HEK293 (cell line): ENCODE data around the gene DLGAP4.

Experiments used
- FEZF1 ChIP-seq: fragments of 450-650 bp; formaldehyde crosslinking; IDR thresholded peaks from 2 replicates; pipeline ENCODE4 v1.5.1; 2016; ENCODE audit warnings: missing biosample characterization, missing genetic modification characterization
- IKZF3 ChIP-seq: fragments of 450-650 bp; IDR thresholded peaks from 2 replicates; pipeline ENCODE4 v1.5.0; 2018; ENCODE audit warnings: missing biosample characterization, mild to moderate bottlenecking, missing genetic modification characterization, moderate library complexity
- KLF10 ChIP-seq: fragments of 450-650 bp; IDR thresholded peaks from 2 replicates; pipeline ENCODE4 v1.5.1; 2018; ENCODE audit warnings: missing biosample characterization, mild to moderate bottlenecking, missing genetic modification characterization
- KLF8 ChIP-seq: fragments of 450-650 bp; formaldehyde crosslinking; IDR thresholded peaks from 2 replicates; pipeline ENCODE4 v1.5.1; 2016; ENCODE audit warnings: missing biosample characterization, missing genetic modification characterization
- OSR2 ChIP-seq: fragments of 450-650 bp; formaldehyde crosslinking; IDR thresholded peaks from 2 replicates; pipeline ENCODE4 v1.5.1; 2016; ENCODE audit warnings: missing biosample characterization, missing genetic modification characterization
- SCRT2 ChIP-seq: fragments of 450-650 bp; formaldehyde crosslinking; IDR thresholded peaks from 2 replicates; pipeline ENCODE4 v1.5.1; 2016; ENCODE audit warnings: missing biosample characterization, missing genetic modification characterization
- WT1 ChIP-seq: fragments of 450-650 bp; formaldehyde crosslinking; IDR thresholded peaks from 2 replicates; pipeline ENCODE4 v1.5.1; 2016; ENCODE audit warnings: missing biosample characterization, missing genetic modification characterization
- ZFHX2 ChIP-seq: fragments of 450-650 bp; formaldehyde crosslinking; conservative IDR thresholded peaks from 2 replicates; pipeline ENCODE4 v1.5.1; 2016; ENCODE audit warnings: missing biosample characterization, missing genetic modification characterization
- ZNF132 ChIP-seq: fragments of 450-650 bp; formaldehyde crosslinking; IDR thresholded peaks from 2 replicates; pipeline ENCODE4 v1.5.1; 2017; ENCODE audit warnings: missing biosample characterization, missing genetic modification characterization, borderline replicate concordance
- ZNF16 ChIP-seq: fragments of 450-650 bp; formaldehyde crosslinking; IDR thresholded peaks from 2 replicates; pipeline ENCODE4 v1.5.1; 2016; ENCODE audit warnings: low read depth, missing biosample characterization, missing genetic modification characterization
- ZNF184 ChIP-seq: fragments of 450-650 bp; IDR thresholded peaks from 2 replicates; pipeline ENCODE4 v1.5.1; 2018; ENCODE audit warnings: missing biosample characterization, mild to moderate bottlenecking, missing genetic modification characterization
- ZNF202 ChIP-seq: fragments of 450-650 bp; formaldehyde crosslinking; IDR thresholded peaks from 2 replicates; pipeline ENCODE4 v1.5.1; 2016; ENCODE audit warnings: missing biosample characterization, missing genetic modification characterization, borderline replicate concordance
- ZNF211 ChIP-seq: fragments of 450-650 bp; formaldehyde crosslinking; IDR thresholded peaks from 2 replicates; pipeline ENCODE4 v1.5.1; 2016; ENCODE audit warnings: low read depth, missing biosample characterization, missing genetic modification characterization
- ZNF24 ChIP-seq: fragments of 450-650 bp; formaldehyde crosslinking; IDR thresholded peaks from 2 replicates; pipeline ENCODE4 v1.5.1; 2016; ENCODE audit warnings: missing biosample characterization, missing genetic modification characterization
- ZNF274 ChIP-seq, 2 experiments: fragments of 200-500 bp in 1 of 2; fragments of 450-650 bp in 1 of 2; sonication (Bioruptor generic) in 1 of 2; formaldehyde crosslinking in 1 of 2; IDR thresholded peaks; 2 replicates each; pipeline versions ENCODE4 v1.5.1 to v1.6.1; 2014 to 2016; ENCODE audit warnings: borderline replicate concordance in 1 of 2, inconsistent platforms in 1 of 2, low read length in 1 of 2, missing biosample characterization in 1 of 2, missing genetic modification characterization in 1 of 2
- ZNF335 ChIP-seq: fragments of 450-650 bp; formaldehyde crosslinking; conservative IDR thresholded peaks from 2 replicates; pipeline ENCODE4 v1.5.1; 2016; ENCODE audit warnings: missing biosample characterization, missing genetic modification characterization
- ZNF433 ChIP-seq: fragments of 450-650 bp; formaldehyde crosslinking; IDR thresholded peaks from 2 replicates; pipeline ENCODE4 v1.5.1; 2016; ENCODE audit warnings: missing biosample characterization, missing genetic modification characterization, low read depth
- ZNF549 ChIP-seq: fragments of 450-650 bp; IDR thresholded peaks from 2 replicates; pipeline ENCODE4 v1.5.1; 2018; ENCODE audit warnings: missing biosample characterization, missing genetic modification characterization, mild to moderate bottlenecking, inconsistent platforms, moderate library complexity
- ZNF610 ChIP-seq: fragments of 450-650 bp; formaldehyde crosslinking; IDR thresholded peaks from 2 replicates; pipeline ENCODE4 v1.5.1; 2016; ENCODE audit warnings: missing biosample characterization, missing genetic modification characterization, borderline replicate concordance
- ZNF707 ChIP-seq: fragments of 450-650 bp; formaldehyde crosslinking; IDR thresholded peaks from 2 replicates; pipeline ENCODE4 v1.5.1; 2016; ENCODE audit warnings: missing biosample characterization, missing genetic modification characterization
- ZNF768 ChIP-seq: fragments of 450-650 bp; formaldehyde crosslinking; IDR thresholded peaks from 2 replicates; pipeline ENCODE4 v1.5.1; 2018; ENCODE audit warnings: missing biosample characterization, mild to moderate bottlenecking, missing genetic modification characterization
- TF ChIP-seq, protein P1 (sequence below): fragments of 450-650 bp; formaldehyde crosslinking; IDR thresholded peaks from 2 replicates; pipeline ENCODE4 v1.5.1; 2016; ENCODE audit warnings: missing biosample characterization, missing genetic modification characterization, borderline replicate concordance
- TF ChIP-seq, protein P2 (sequence below): fragments of 450-650 bp; formaldehyde crosslinking; IDR thresholded peaks from 2 replicates; pipeline ENCODE4 v1.5.1; 2017; ENCODE audit warnings: missing biosample characterization, missing genetic modification characterization
- TF ChIP-seq, protein P3 (sequence below): fragments of 450-650 bp; formaldehyde crosslinking; IDR thresholded peaks from 2 replicates; pipeline ENCODE4 v1.5.1; 2016; ENCODE audit warnings: missing biosample characterization, missing genetic modification characterization
- TF ChIP-seq, protein P4 (sequence below): fragments of 450-650 bp; formaldehyde crosslinking; IDR thresholded peaks from 2 replicates; pipeline ENCODE4 v1.5.1; 2016; ENCODE audit warnings: missing biosample characterization, missing genetic modification characterization, borderline replicate concordance
- TF ChIP-seq, protein P5 (sequence below): fragments of 450-650 bp; formaldehyde crosslinking; IDR thresholded peaks from 2 replicates; pipeline ENCODE4 v1.5.1; 2017; ENCODE audit warnings: missing biosample characterization, missing genetic modification characterization

DLGAP4 gene

DNA sequence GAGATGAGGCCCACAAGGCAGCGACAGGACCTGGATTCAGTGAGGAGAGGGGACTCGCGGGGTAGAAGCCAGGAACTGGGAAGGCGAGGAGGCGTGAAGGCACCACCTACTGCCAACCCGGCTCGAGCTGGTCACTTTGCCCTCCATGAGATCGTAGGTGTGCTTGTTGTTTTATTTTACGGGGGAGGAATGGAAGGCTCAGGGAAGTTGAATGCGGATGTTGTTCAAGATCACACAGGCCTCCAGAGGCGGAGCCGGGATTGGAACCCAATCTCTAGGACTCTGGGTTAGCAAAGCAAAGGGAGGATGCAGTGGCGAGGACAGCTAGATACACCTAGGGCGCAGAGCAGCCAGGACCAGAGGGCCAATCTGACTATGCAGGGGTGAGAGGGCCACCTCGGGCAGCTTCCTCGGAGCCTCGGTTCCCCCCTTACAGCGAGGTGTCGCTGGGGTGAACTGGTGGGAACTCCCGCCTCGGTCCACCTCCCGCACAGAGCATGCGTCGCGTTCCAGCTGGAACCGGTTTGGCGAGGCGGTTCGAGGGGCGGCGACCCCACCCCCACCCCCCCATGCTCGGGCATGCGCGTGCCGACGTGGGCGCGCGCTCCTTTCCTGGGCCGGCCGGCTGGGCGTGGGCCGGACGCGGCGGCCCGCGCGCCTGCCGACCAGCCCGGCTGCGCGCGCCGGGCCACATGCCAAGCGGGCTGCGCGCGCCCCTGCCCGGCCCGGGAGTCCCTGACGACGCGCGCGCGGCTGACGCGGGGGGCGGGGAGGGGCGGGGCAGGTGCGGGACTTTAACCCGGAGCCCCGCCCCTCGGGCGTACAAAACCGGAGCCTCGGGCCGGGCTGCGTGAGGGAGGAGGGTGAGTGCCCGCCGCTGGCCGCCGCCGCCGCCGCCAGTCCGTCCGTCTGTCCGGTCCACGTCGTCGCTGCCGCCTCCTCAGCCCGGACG is 154.8 kb downstream of the DLGAP4 start (continued):
- TF ChIP-seq, protein P1, sequence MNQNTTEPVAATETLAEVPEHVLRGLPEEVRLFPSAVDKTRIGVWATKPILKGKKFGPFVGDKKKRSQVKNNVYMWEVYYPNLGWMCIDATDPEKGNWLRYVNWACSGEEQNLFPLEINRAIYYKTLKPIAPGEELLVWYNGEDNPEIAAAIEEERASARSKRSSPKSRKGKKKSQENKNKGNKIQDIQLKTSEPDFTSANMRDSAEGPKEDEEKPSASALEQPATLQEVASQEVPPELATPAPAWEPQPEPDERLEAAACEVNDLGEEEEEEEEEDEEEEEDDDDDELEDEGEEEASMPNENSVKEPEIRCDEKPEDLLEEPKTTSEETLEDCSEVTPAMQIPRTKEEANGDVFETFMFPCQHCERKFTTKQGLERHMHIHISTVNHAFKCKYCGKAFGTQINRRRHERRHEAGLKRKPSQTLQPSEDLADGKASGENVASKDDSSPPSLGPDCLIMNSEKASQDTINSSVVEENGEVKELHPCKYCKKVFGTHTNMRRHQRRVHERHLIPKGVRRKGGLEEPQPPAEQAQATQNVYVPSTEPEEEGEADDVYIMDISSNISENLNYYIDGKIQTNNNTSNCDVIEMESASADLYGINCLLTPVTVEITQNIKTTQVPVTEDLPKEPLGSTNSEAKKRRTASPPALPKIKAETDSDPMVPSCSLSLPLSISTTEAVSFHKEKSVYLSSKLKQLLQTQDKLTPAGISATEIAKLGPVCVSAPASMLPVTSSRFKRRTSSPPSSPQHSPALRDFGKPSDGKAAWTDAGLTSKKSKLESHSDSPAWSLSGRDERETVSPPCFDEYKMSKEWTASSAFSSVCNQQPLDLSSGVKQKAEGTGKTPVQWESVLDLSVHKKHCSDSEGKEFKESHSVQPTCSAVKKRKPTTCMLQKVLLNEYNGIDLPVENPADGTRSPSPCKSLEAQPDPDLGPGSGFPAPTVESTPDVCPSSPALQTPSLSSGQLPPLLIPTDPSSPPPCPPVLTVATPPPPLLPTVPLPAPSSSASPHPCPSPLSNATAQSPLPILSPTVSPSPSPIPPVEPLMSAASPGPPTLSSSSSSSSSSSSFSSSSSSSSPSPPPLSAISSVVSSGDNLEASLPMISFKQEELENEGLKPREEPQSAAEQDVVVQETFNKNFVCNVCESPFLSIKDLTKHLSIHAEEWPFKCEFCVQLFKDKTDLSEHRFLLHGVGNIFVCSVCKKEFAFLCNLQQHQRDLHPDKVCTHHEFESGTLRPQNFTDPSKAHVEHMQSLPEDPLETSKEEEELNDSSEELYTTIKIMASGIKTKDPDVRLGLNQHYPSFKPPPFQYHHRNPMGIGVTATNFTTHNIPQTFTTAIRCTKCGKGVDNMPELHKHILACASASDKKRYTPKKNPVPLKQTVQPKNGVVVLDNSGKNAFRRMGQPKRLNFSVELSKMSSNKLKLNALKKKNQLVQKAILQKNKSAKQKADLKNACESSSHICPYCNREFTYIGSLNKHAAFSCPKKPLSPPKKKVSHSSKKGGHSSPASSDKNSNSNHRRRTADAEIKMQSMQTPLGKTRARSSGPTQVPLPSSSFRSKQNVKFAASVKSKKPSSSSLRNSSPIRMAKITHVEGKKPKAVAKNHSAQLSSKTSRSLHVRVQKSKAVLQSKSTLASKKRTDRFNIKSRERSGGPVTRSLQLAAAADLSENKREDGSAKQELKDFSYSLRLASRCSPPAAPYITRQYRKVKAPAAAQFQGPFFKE (tag by site-specific recombination) = no peak
- no peak for TF ChIP-seq ZNF211
- TF ChIP-seq, protein P2, sequence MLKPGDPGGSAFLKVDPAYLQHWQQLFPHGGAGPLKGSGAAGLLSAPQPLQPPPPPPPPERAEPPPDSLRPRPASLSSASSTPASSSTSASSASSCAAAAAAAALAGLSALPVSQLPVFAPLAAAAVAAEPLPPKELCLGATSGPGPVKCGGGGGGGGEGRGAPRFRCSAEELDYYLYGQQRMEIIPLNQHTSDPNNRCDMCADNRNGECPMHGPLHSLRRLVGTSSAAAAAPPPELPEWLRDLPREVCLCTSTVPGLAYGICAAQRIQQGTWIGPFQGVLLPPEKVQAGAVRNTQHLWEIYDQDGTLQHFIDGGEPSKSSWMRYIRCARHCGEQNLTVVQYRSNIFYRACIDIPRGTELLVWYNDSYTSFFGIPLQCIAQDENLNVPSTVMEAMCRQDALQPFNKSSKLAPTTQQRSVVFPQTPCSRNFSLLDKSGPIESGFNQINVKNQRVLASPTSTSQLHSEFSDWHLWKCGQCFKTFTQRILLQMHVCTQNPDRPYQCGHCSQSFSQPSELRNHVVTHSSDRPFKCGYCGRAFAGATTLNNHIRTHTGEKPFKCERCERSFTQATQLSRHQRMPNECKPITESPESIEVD (tag by site-specific recombination) = no peak
- TF ChIP-seq, protein P3, sequence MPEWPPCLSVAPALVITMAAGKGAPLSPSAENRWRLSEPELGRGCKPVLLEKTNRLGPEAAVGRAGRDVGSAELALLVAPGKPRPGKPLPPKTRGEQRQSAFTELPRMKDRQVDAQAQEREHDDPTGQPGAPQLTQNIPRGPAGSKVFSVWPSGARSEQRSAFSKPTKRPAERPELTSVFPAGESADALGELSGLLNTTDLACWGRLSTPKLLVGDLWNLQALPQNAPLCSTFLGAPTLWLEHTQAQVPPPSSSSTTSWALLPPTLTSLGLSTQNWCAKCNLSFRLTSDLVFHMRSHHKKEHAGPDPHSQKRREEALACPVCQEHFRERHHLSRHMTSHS (tag by site-specific recombination) = no peak
- no peak for TF ChIP-seq ZNF184 (tag by site-specific recombination)
- TF ChIP-seq ZNF274 (IDR thresholded peaks at IDR 0.05; ENCODE audit: low read length) = no peak
- TF ChIP-seq ZNF274 (tag by site-specific recombination; IDR thresholded peaks at IDR 0.05; ENCODE audit: borderline replicate concordance) = no peak
- TF ChIP-seq ZNF24 (tag by site-specific recombination) = no peak
- TF ChIP-seq ZNF768 (tag by site-specific recombination) = no peak
- no peak for TF ChIP-seq ZNF549 (tag by site-specific recombination)
- TF ChIP-seq ZNF610 = peak; percentile 55; the same call in 1 of the 2 replicates
- TF ChIP-seq, protein P4, sequence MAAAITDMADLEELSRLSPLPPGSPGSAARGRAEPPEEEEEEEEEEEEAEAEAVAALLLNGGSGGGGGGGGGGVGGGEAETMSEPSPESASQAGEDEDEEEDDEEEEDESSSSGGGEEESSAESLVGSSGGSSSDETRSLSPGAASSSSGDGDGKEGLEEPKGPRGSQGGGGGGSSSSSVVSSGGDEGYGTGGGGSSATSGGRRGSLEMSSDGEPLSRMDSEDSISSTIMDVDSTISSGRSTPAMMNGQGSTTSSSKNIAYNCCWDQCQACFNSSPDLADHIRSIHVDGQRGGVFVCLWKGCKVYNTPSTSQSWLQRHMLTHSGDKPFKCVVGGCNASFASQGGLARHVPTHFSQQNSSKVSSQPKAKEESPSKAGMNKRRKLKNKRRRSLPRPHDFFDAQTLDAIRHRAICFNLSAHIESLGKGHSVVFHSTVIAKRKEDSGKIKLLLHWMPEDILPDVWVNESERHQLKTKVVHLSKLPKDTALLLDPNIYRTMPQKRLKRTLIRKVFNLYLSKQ (tag by site-specific recombination) = no peak
- TF ChIP-seq ZFHX2 = peak; percentile 74
- no peak for TF ChIP-seq ZNF132
- no peak for TF ChIP-seq OSR2 (tag by site-specific recombination)
- peak; percentile 66 for TF ChIP-seq ZNF335 (tag by site-specific recombination)
- peak; percentile 79 for TF ChIP-seq KLF10
- TF ChIP-seq SCRT2 (tag by site-specific recombination) = peak; percentile 39
- 0 out of 2 replicates have a peak, but pooled peaks have one; percentile 44 for TF ChIP-seq WT1 (tag by site-specific recombination)
- TF ChIP-seq, protein P5, sequence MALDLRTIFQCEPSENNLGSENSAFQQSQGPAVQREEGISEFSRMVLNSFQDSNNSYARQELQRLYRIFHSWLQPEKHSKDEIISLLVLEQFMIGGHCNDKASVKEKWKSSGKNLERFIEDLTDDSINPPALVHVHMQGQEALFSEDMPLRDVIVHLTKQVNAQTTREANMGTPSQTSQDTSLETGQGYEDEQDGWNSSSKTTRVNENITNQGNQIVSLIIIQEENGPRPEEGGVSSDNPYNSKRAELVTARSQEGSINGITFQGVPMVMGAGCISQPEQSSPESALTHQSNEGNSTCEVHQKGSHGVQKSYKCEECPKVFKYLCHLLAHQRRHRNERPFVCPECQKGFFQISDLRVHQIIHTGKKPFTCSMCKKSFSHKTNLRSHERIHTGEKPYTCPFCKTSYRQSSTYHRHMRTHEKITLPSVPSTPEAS (tag by site-specific recombination) = no peak
- peak; percentile 77 for TF ChIP-seq KLF8 (tag by site-specific recombination)
- TF ChIP-seq ZNF202 = no peak
- no peak for TF ChIP-seq FEZF1 (tag by site-specific recombination)
- TF ChIP-seq IKZF3 (tag by site-specific recombination) = no peak
- no peak for TF ChIP-seq ZNF16 (tag by site-specific recombination)
- no peak for TF ChIP-seq ZNF433 (tag by site-specific recombination)
- TF ChIP-seq ZNF707 (tag by site-specific recombination) = no peak
